ENCODE results near the gene RALGAPB.

DNA sequence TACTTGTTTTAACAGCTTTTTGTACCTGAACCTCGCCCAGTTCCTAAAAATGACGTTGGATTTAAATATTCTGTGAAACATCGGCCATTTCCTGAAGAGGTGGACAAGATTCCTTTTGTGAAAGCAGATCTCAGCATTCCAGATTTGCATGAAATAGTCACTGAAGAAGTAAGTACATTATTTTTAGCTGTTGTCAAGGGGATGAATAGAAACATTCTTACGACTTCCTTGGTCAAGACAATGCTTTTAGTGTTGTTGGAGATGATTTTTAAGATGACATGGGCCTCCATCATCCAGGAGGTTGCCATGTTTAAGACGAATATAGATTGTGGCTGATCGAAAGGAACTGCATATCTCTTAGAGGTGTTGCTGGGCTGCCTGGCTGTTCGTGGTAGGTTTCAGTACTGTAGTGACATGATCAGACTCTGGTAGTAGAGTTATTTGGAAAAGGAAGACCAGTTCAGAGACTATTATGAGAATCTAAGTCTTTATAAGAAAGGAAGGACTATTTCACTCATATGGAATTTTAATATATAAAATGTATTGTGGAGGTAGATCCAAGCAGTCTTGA, 78.5 kb downstream of the RALGAPB start:
- TF ChIP-seq, protein P1, sequence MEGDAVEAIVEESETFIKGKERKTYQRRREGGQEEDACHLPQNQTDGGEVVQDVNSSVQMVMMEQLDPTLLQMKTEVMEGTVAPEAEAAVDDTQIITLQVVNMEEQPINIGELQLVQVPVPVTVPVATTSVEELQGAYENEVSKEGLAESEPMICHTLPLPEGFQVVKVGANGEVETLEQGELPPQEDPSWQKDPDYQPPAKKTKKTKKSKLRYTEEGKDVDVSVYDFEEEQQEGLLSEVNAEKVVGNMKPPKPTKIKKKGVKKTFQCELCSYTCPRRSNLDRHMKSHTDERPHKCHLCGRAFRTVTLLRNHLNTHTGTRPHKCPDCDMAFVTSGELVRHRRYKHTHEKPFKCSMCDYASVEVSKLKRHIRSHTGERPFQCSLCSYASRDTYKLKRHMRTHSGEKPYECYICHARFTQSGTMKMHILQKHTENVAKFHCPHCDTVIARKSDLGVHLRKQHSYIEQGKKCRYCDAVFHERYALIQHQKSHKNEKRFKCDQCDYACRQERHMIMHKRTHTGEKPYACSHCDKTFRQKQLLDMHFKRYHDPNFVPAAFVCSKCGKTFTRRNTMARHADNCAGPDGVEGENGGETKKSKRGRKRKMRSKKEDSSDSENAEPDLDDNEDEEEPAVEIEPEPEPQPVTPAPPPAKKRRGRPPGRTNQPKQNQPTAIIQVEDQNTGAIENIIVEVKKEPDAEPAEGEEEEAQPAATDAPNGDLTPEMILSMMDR (IDR thresholded peaks at IDR 0.05; ENCODE audit: low read length) = no peak
- TF ChIP-seq EZH2 (optimal IDR thresholded peaks at IDR 0.05; ENCODE audit: low read depth, low read length) (no peak), EZH2phosphoT487 (IDR thresholded peaks at IDR 0.05; ENCODE audit: low read length) (no peak)

Measured in MM.1S (cell line).